ENCODE data around the gene POGLUT3.

POGLUT3 gene

GRCh38 chr11:108466405-108466804 is 31.8 kb downstream of the POGLUT3 start:
- Histone ChIP-seq H3K27ac (replicated peaks) (peak overlapping the region; percentile 92), H3K27me3 (ENCODE audit: insufficient read depth, poor library complexity, severe bottlenecking) (no peaks in the 10 kb centered on the region), H3K4me3 (replicated peaks; ENCODE audit: insufficient read depth, low read length) (peak overlapping the region; percentile 46)
- DNase-seq (ENCODE audit: low read depth in 1 of 2, low spot score in 1 of 2) = no peak
- TF ChIP-seq POLR2AphosphoS5 (IDR thresholded peaks at IDR 0.05; ENCODE audit: low read depth) = no peak
- TF ChIP-seq SPI1 (IDR thresholded peaks at IDR 0.05; ENCODE audit: borderline replicate concordance, low read depth) = no peak
- TF ChIP-seq, protein P1, sequence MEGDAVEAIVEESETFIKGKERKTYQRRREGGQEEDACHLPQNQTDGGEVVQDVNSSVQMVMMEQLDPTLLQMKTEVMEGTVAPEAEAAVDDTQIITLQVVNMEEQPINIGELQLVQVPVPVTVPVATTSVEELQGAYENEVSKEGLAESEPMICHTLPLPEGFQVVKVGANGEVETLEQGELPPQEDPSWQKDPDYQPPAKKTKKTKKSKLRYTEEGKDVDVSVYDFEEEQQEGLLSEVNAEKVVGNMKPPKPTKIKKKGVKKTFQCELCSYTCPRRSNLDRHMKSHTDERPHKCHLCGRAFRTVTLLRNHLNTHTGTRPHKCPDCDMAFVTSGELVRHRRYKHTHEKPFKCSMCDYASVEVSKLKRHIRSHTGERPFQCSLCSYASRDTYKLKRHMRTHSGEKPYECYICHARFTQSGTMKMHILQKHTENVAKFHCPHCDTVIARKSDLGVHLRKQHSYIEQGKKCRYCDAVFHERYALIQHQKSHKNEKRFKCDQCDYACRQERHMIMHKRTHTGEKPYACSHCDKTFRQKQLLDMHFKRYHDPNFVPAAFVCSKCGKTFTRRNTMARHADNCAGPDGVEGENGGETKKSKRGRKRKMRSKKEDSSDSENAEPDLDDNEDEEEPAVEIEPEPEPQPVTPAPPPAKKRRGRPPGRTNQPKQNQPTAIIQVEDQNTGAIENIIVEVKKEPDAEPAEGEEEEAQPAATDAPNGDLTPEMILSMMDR (IDR thresholded peaks at IDR 0.05; ENCODE audit: insufficient read depth, low read length) = no peak
- TF ChIP-seq, protein P2, sequence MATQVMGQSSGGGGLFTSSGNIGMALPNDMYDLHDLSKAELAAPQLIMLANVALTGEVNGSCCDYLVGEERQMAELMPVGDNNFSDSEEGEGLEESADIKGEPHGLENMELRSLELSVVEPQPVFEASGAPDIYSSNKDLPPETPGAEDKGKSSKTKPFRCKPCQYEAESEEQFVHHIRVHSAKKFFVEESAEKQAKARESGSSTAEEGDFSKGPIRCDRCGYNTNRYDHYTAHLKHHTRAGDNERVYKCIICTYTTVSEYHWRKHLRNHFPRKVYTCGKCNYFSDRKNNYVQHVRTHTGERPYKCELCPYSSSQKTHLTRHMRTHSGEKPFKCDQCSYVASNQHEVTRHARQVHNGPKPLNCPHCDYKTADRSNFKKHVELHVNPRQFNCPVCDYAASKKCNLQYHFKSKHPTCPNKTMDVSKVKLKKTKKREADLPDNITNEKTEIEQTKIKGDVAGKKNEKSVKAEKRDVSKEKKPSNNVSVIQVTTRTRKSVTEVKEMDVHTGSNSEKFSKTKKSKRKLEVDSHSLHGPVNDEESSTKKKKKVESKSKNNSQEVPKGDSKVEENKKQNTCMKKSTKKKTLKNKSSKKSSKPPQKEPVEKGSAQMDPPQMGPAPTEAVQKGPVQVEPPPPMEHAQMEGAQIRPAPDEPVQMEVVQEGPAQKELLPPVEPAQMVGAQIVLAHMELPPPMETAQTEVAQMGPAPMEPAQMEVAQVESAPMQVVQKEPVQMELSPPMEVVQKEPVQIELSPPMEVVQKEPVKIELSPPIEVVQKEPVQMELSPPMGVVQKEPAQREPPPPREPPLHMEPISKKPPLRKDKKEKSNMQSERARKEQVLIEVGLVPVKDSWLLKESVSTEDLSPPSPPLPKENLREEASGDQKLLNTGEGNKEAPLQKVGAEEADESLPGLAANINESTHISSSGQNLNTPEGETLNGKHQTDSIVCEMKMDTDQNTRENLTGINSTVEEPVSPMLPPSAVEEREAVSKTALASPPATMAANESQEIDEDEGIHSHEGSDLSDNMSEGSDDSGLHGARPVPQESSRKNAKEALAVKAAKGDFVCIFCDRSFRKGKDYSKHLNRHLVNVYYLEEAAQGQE (IDR thresholded peaks at IDR 0.05; ENCODE audit: insufficient replicate concordance, low read depth) = no peak
- no peak for TF ChIP-seq GABPA (IDR thresholded peaks at IDR 0.05; ENCODE audit: low read depth)

- DNase-seq (ENCODE audit: low read depth in 1 of 2, low spot score in 1 of 2) = no peak
- no peak overlapping the region for H3K4me3 ChIP-seq (replicated peaks; ENCODE audit: insufficient read depth, low read length)
- no peak for TF ChIP-seq SPI1 (IDR thresholded peaks at IDR 0.05; ENCODE audit: borderline replicate concordance, low read depth)
- TF ChIP-seq, protein P2 (IDR thresholded peaks at IDR 0.05; ENCODE audit: insufficient replicate concordance, low read depth) = no peak
- TF ChIP-seq, protein P1 (IDR thresholded peaks at IDR 0.05; ENCODE audit: insufficient read depth, low read length) = no peak
- no peak for TF ChIP-seq GABPA (IDR thresholded peaks at IDR 0.05; ENCODE audit: low read depth)
- no peak for TF ChIP-seq POLR2AphosphoS5 (IDR thresholded peaks at IDR 0.05; ENCODE audit: low read depth)
- H3K27ac ChIP-seq (replicated peaks) = no peak overlapping the region
- H3K27me3 ChIP-seq (ENCODE audit: insufficient read depth, poor library complexity, severe bottlenecking) = no peaks in the 10 kb centered on the region
Measured at GRCh38 chr11:108453207-108453835, 44.9 kb downstream of the POGLUT3 start.
